Measurements from ENCODE around the gene ENTHD1.

ENTHD1 gene

DNA sequence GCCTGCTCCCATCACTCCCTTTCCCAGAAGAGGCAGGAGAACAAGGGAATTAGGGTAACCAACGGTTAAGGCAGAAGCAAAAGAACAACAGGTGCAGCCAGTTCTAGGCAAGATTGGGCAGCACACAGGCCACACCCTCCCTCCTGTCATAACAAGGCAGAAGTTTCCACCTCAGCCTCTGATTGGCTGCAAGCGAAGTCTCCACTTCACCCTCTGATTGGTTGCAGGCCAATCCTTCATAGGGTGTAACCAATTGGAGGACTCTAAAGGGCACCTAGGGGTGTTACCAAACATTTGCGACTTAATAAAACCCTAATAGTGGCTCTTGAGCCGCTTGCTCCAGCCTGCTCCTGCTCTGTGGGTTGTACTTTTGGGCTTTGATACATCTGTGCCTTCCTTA, 169.2 kb downstream of the ENTHD1 start:
- peaks cover 0 to 3% of the 10 kb centered on the region in 2 donors for H3K27me3 ChIP-seq (ENCODE audit: control insufficient read depth in 1 of 2, insufficient read depth in 2 of 2, low read length in 2 of 2)
- no peaks in the 10 kb centered on the region for H3K36me3 ChIP-seq (ENCODE audit: insufficient read depth, low read length)
- no peak overlapping the region for H3K27ac ChIP-seq (ENCODE audit: low read depth, low read length)
- no peak overlapping the region for H3K4me3 ChIP-seq (ENCODE audit: low read depth in 1 of 2, low read length in 2 of 2)
- no peaks in the 10 kb centered on the region for H3K4me1 ChIP-seq (ENCODE audit: insufficient read depth, low read length)
- H3K9me3 ChIP-seq (ENCODE audit: low read length), result no peaks in the 10 kb centered on the region
- H3K9ac ChIP-seq (ENCODE audit: low read length), result no peak overlapping the region

DNA sequence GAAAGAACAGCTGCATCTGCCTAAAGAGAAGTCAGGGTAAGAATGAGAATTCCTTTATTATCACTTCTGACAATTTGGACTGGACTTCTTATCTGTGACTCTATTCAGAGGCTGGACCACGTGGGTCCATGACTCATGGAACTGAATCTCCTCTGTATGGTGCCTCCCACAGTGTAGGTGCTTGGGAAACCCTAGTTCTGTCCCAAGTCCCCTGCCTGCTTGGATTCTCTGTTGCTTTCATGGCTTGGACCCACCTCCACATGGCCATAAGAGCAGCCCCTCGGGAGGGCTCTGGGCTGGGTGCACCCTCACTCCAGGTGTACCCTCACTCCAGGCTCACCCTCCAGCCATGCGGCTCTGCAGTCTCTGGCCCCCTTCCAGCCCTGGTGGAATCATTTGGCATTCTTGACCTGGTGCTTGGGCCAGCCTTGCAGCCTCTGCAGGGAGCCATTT, 169.6 kb downstream of the ENTHD1 start:
- Histone ChIP-seq H3K27me3 (ENCODE audit: control insufficient read depth in 1 of 2, insufficient read depth in 2 of 2, low read length in 2 of 2) (peaks cover 0 to 3% of the 10 kb centered on the region in 2 donors), H3K4me3 (ENCODE audit: low read depth in 1 of 2, low read length in 2 of 2) (no peak overlapping the region), H3K27ac (ENCODE audit: low read depth, low read length) (no peak overlapping the region), H3K36me3 (ENCODE audit: insufficient read depth, low read length) (no peaks in the 10 kb centered on the region), H3K9ac (ENCODE audit: low read length) (no peak overlapping the region), H3K4me1 (ENCODE audit: insufficient read depth, low read length) (no peaks in the 10 kb centered on the region), H3K9me3 (ENCODE audit: low read length) (no peaks in the 10 kb centered on the region)

DNA sequence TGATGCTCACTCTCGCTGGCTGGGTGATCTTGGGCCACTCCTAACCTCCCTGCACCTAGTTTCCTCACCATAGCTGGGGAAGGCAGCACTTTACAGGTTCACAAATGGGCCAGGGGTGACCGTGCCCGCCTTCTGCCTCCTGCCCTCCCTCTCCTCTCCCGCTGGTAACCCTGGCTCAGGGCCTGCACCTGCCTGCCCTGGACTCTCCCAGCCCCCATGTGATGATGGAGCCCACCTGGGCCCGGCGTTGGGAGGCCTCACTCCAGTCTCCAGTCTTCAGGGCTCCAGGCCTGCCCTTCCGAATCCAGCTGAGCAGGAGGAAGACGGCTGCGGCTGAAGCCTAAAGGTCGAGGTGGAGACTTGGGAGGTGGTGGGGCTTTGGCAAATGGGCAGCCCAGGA, 170.1 kb downstream of the ENTHD1 start:
- Histone ChIP-seq H3K36me3 (ENCODE audit: insufficient read depth, low read length) (no peaks in the 10 kb centered on the region), H3K9ac (ENCODE audit: low read length) (no peak overlapping the region), H3K27me3 (ENCODE audit: control insufficient read depth in 1 of 2, insufficient read depth in 2 of 2, low read length in 2 of 2) (peaks cover 0 to 3% of the 10 kb centered on the region in 2 donors), H3K27ac (ENCODE audit: low read depth, low read length) (no peak overlapping the region), H3K9me3 (ENCODE audit: low read length) (no peaks in the 10 kb centered on the region), H3K4me3 (ENCODE audit: low read depth in 1 of 2, low read length in 2 of 2) (no peak overlapping the region), H3K4me1 (ENCODE audit: insufficient read depth, low read length) (no peaks in the 10 kb centered on the region)

DNA sequence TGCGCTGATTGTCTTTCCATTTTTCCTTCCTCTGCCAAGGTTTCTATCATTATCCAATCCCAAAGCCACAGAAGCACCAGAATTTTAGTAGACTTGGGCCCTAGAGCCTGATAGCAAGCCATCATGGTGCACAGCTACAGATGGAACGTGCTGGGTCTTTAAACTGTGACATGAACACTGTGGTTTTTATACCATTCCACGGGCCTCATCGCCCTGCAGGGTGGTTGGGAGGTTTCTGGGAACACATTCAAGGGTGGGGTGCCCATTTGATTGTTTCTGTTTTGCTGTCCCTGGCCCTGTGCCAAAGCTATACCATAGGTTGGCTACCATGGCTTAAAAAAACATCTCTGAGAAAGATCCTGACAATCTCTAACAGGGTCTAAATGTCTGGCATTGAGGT, 171.1 kb downstream of the ENTHD1 start:
- no peak overlapping the region for H3K9ac ChIP-seq (ENCODE audit: low read length)
- peaks cover 0 to 3% of the 10 kb centered on the region in 2 donors for H3K27me3 ChIP-seq (ENCODE audit: control insufficient read depth in 1 of 2, insufficient read depth in 2 of 2, low read length in 2 of 2)
- H3K4me1 ChIP-seq (ENCODE audit: insufficient read depth, low read length), result no peaks in the 10 kb centered on the region
- no peaks in the 10 kb centered on the region for H3K9me3 ChIP-seq (ENCODE audit: low read length)
- H3K27ac ChIP-seq (ENCODE audit: low read depth, low read length), result no peak overlapping the region
- H3K36me3 ChIP-seq (ENCODE audit: insufficient read depth, low read length), result no peaks in the 10 kb centered on the region
- H3K4me3 ChIP-seq (ENCODE audit: low read depth in 1 of 2, low read length in 2 of 2), result no peak overlapping the region

DNA sequence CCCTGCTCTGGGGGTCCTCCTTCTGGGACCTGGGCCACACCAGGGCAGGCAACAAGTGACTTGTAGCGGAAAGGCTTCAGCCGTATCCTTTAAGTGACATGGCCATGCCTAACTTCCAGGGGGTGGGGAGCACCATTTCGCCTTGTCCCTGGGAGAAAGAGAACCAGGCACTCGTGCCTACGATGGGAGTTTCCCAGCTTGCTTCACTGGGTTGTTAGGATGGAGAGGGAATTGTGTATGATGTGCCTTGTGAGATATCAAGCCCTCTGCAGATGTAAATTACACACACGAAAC, 171.6 kb downstream of the ENTHD1 start:
- Histone ChIP-seq H3K27me3 (ENCODE audit: control insufficient read depth in 1 of 2, insufficient read depth in 2 of 2, low read length in 2 of 2) (peaks cover 0 to 3% of the 10 kb centered on the region in 2 donors), H3K9ac (ENCODE audit: low read length) (no peak overlapping the region)

DNA sequence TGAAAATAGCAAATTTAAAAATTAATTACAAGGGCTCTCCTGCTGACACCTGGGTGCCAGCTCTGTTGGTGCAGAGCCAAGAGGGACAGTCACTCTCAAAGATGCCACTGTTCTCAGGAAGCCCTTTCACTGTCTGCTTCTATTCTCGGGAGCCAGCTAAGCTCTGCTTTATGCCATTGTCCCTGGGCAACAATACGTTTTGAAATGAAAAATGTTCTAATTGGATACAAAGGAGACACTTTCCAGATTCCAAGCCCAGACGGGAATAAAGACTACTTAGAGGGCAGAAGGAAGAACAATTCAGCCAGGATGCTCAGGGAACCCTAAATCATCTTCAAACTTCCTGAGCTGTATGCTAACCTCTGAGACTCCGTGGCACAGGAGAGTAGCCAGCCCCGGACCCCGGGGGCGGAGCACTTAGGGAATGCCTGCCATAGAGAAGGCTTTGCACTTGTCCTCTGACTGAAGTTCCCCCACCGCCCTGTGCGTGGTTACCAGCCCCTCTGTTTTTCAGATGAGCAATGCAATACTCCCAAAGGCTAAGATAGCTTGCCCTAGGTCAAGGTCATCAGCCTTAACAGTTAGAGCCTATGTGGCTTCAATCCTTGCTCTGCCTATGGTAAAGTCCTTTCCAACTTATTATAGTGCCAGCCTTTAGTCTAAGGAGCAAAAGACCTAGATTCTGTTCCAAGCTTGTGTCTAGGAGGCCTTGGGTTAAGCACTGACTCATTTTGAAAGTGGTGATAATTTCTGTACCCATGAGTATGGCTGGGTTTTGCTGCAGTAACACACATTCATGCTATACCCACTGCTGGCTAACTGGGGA, 172.1 kb downstream of the ENTHD1 start:
- H3K9ac ChIP-seq (ENCODE audit: low read length), result no peak overlapping the region
- no peaks in the 10 kb centered on the region for H3K36me3 ChIP-seq (ENCODE audit: insufficient read depth, low read length)
- H3K4me3 ChIP-seq (ENCODE audit: low read depth in 1 of 2, low read length in 2 of 2), result no peak overlapping the region
- no peak overlapping the region for H3K27ac ChIP-seq (ENCODE audit: low read depth, low read length)
- H3K27me3 ChIP-seq (ENCODE audit: control insufficient read depth in 1 of 2, insufficient read depth in 2 of 2, low read length in 2 of 2), result peaks cover 0 to 3% of the 10 kb centered on the region in 2 donors
- H3K4me1 ChIP-seq (ENCODE audit: insufficient read depth, low read length), result no peaks in the 10 kb centered on the region
- no peaks in the 10 kb centered on the region for H3K9me3 ChIP-seq (ENCODE audit: low read length)

More for the DNA sequence above, 171.6 kb downstream of the ENTHD1 start:
- no peak overlapping the region for H3K4me3 ChIP-seq (ENCODE audit: low read depth in 1 of 2, low read length in 2 of 2)
- H3K9me3 ChIP-seq (ENCODE audit: low read length), result no peaks in the 10 kb centered on the region
- no peak overlapping the region for H3K27ac ChIP-seq (ENCODE audit: low read depth, low read length)
- H3K4me1 ChIP-seq (ENCODE audit: insufficient read depth, low read length), result no peaks in the 10 kb centered on the region
- H3K36me3 ChIP-seq (ENCODE audit: insufficient read depth, low read length), result no peaks in the 10 kb centered on the region

DNA sequence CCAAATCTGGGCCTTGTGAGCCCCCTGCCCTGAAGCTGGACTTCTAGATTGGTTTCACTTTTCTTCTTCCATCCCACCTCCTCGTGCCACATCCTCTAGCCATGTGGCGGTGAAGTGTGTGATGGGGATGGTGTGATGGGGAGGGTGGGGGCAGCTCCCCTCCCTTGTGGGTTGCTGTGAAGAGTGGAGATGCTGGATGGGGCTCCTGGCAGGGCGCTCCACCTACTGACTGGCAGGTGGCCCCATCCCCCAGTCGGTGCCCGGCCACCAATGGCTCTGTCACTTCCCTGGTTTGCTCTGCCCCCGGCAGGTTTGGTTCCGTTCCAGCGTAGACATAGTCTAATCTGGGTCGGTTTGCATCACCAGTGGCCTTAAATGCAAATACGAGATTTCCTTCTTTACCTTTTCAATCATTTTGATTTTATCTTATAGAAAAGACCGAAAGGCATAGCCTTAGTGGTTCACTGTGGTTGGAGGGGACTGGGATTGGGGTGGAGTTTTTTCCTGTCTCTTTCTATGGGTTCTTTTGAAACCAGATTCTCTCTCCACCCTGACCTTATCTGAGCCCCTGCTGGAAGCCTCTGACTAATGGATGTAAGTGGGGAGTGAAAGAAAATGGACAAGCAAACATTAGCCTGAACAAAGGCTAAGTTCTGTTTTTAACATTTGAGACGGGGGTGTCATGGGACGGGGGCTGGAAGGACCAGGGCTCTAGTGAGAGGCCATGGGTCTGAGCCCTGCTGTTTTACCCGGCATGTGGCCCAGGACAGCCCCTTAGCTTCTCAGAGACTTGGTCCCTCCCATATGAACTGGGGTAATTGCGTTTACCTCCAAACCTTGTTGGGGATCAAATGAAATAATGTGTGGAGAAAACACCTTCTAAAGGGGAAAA, 173.8 kb downstream of the ENTHD1 start:
- H3K4me3 ChIP-seq (ENCODE audit: low read depth in 1 of 2, low read length in 2 of 2), result no peak overlapping the region
- no peaks in the 10 kb centered on the region for H3K36me3 ChIP-seq (ENCODE audit: insufficient read depth, low read length)
- H3K9me3 ChIP-seq (ENCODE audit: low read length), result no peaks in the 10 kb centered on the region
- H3K27ac ChIP-seq (ENCODE audit: low read depth, low read length), result no peak overlapping the region
- H3K27me3 ChIP-seq (ENCODE audit: control insufficient read depth in 1 of 2, insufficient read depth in 2 of 2, low read length in 2 of 2), result peaks cover 0 to 3% of the 10 kb centered on the region in 2 donors
- H3K9ac ChIP-seq (ENCODE audit: low read length), result no peak overlapping the region
- no peaks in the 10 kb centered on the region for H3K4me1 ChIP-seq (ENCODE audit: insufficient read depth, low read length)

DNA sequence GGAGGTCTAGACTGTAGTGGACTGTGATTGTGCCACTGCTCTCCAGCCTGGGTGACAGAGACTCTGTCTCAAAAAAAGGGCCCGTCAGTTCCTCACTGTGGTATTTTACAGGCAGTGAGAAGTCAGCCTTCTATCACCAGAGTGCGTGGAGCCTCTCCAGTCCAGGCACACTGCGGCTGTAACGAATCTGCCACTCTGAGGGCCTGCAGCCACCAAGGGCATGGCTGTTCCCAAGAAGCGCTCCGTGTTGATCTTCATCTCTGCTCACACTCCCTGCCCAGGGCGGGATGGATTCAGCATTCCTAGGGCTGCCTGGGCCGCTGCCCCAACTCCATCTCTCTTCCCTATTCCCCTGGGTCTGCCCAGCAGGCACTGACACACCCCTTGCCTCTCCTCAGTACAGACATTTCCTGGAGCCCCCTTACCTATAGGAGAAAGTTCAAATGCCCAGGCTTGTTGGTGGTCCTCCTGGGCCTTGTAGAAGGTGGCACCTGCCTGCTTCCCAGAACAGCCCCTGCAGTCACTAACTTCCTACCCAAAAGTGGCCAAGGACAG, 174.6 kb downstream of the ENTHD1 start:
- H3K36me3 ChIP-seq (ENCODE audit: insufficient read depth, low read length), result no peaks in the 10 kb centered on the region
- no peaks in the 10 kb centered on the region for H3K4me1 ChIP-seq (ENCODE audit: insufficient read depth, low read length)
- no peak overlapping the region for H3K9ac ChIP-seq (ENCODE audit: low read length)
- peaks cover 0 to 3% of the 10 kb centered on the region in 2 donors for H3K27me3 ChIP-seq (ENCODE audit: control insufficient read depth in 1 of 2, insufficient read depth in 2 of 2, low read length in 2 of 2)
- no peak overlapping the region for H3K27ac ChIP-seq (ENCODE audit: low read depth, low read length)
- no peaks in the 10 kb centered on the region for H3K9me3 ChIP-seq (ENCODE audit: low read length)
- H3K4me3 ChIP-seq (ENCODE audit: low read depth in 1 of 2, low read length in 2 of 2), result no peak overlapping the region

DNA sequence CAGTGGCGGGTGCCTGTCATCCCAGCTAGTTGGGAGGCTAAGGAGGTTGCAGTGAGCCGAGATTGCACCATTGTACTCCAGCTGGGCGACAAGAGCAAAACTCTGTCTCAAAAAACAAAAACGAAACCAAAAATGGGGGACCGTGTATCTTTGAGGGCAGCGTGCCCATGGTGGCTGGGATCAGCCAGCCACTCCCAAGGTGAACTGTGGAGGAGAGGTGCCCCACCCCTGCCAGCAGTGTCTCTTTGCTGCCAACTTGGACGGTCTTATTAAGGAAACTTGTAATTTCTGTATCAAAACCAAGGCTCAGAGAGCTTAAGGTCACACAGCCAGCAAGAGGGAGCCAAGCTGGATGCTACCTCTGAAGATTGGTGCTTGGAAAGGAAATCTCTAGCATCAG, 175.4 kb downstream of the ENTHD1 start:
- peaks cover 0 to 3% of the 10 kb centered on the region in 2 donors for H3K27me3 ChIP-seq (ENCODE audit: control insufficient read depth in 1 of 2, insufficient read depth in 2 of 2, low read length in 2 of 2)
- no peak overlapping the region for H3K4me3 ChIP-seq (ENCODE audit: low read depth in 1 of 2, low read length in 2 of 2)
- no peak overlapping the region for H3K27ac ChIP-seq (ENCODE audit: low read depth, low read length)
- no peaks in the 10 kb centered on the region for H3K9me3 ChIP-seq (ENCODE audit: low read length)
- no peak overlapping the region for H3K9ac ChIP-seq (ENCODE audit: low read length)
- H3K36me3 ChIP-seq (ENCODE audit: insufficient read depth, low read length), result no peaks in the 10 kb centered on the region
- H3K4me1 ChIP-seq (ENCODE audit: insufficient read depth, low read length), result no peaks in the 10 kb centered on the region

DNA sequence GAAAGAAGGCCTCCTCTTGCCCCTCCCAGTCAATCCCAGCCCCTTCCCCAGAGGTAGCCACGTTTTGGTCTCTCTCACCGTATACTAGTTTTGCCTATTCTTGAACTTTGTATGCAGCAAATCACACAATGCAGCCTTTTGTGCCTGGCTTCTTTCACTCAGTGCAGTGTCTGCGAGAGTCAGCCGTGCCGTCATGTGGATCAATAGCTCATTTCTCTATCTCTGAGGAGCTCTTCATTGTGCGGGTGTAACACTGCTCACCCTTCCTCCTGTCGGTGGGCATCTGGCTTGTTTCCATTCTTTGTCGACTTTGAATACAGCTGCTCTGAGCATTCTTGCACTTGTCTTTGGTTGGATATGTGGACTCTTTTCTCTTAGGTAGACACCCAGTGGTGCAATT, 176.5 kb downstream of the ENTHD1 start:
- no peaks in the 10 kb centered on the region for H3K36me3 ChIP-seq (ENCODE audit: insufficient read depth, low read length)
- H3K27ac ChIP-seq (ENCODE audit: low read depth, low read length), result no peak overlapping the region
- H3K9ac ChIP-seq (ENCODE audit: low read length), result no peak overlapping the region
- no peaks in the 10 kb centered on the region for H3K9me3 ChIP-seq (ENCODE audit: low read length)
- no peaks in the 10 kb centered on the region for H3K4me1 ChIP-seq (ENCODE audit: insufficient read depth, low read length)
- peaks cover 0 to 9% of the 10 kb centered on the region in 2 donors for H3K27me3 ChIP-seq (ENCODE audit: control insufficient read depth in 1 of 2, insufficient read depth in 2 of 2, low read length in 2 of 2)
- no peak overlapping the region for H3K4me3 ChIP-seq (ENCODE audit: low read depth in 1 of 2, low read length in 2 of 2)

DNA sequence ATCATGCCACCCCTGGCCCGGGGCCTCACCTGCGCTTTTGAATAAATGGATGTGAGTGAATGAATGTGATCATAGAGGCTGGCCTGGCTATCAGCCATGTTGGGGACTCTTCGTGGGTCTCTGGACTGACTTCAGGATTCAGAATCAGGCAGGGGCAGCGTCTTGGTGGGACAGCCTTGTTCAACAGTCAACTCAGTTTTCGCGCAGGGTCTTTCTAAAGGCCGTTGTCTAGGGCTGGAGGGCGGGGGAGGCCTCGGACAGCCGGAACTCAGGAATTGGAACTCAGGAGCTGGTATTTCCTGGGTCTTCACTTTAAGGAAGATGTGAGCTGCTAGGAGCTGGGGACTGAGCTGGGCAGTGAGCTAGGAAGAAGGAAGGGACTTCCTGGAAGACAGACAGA, 177.0 kb downstream of the ENTHD1 start:
- no peaks in the 10 kb centered on the region for H3K36me3 ChIP-seq (ENCODE audit: insufficient read depth, low read length)
- no peaks in the 10 kb centered on the region for H3K9me3 ChIP-seq (ENCODE audit: low read length)
- H3K27ac ChIP-seq (ENCODE audit: low read depth, low read length), result no peak overlapping the region
- no peak overlapping the region for H3K9ac ChIP-seq (ENCODE audit: low read length)
- peaks cover 0 to 9% of the 10 kb centered on the region in 2 donors for H3K27me3 ChIP-seq (ENCODE audit: control insufficient read depth in 1 of 2, insufficient read depth in 2 of 2, low read length in 2 of 2)
- H3K4me1 ChIP-seq (ENCODE audit: insufficient read depth, low read length), result no peaks in the 10 kb centered on the region
- H3K4me3 ChIP-seq (ENCODE audit: low read depth in 1 of 2, low read length in 2 of 2), result no peak overlapping the region
